Limb (tissue), 2 donors: ENCODE measurements around the gene PPP2R3B.
"Not testable (repeated sequence)": the region's sequence is repeated elsewhere in the genome, so short reads cannot be mapped to it uniquely, and the experiment has no call there.

Experiments
- DNase-seq, 2 donors: peaks; one replicate each; pipeline ENCODE4 v3.0.0-alpha.2; 2016; ENCODE audit errors: extremely low spot score in 2 of 2

PPP2R3B gene

DNA sequence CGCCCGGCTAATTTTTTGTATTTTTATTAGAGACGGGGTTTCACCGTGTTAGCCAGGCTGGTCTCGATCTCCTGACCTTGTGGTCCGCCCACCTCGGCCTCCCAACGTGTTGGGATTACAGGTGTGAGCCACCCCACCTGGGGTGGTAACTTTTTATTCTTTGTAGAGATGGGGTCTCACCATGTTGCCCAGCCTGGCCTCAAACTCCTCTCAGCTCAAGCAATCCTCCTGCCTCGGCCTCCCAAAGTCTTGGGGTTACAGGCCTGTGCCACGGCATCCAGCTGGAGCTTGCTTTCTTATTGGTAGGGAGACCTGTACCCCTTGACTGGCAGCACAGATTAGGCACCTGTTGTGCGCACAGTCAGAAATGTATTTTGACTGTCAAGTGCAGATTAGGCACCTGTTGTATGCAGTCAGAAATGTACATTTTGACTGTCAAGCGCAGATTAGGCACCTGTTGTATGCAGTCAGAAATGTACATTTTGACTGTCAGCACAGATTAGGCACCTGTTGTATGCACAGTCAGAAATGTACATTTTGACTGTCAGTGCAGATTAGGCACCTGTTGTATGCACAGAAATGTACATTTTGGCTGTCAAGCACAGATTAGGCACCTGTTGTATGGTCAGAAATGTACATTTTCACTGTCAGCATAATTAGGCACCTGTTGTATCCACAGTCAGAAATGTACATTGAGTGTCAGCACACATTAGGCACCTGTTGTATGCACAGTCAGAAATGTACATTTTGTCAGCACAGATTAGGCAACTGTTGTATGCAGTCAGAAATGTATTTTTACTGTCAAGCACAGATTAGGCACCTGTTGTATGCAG is 80.7 kb downstream of the PPP2R3B start:
- DNase-seq, result not testable (repeated sequence)

DNA sequence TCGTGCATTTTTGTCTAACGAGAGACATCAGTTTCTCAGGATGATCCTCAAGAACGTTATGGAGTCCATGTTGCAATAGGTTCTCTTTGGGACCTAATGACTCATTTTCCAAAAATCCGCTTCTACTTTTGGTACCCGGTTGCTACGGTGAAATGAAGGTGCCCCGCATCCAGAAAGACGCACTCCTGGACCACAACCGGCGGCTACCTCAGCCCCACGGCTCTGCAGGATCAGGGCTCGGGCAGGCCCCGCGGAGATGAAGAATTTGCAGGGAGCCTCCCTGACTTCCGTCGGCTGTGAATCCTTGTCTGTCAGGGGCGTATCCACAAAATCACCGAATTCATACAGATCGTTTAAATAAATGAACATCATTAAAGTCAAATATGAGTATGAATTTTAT is 83.7 kb downstream of the PPP2R3B start:
- DNase-seq, result no peak

DNA sequence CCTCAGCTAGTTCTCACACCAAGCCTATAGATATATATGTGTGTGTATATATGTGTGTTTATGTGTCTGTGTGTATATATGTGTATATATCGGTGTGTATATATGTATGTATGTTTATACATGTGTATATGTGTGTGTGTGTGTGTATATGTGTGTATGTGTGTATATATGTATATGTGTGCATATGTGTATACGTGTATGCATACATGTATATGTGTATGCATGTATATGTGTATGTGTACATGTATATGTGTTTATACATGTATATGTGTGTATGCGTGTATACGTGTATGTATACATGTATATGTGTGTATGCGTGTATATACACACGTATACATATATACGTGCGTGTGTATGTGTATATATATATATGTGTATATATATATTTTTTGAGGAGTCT is 86.4 kb downstream of the PPP2R3B start:
- no peak for DNase-seq

GRCh38 chrX:298993-299392 is 87.7 kb downstream of the PPP2R3B start:
- DNase-seq, result no peak

DNA sequence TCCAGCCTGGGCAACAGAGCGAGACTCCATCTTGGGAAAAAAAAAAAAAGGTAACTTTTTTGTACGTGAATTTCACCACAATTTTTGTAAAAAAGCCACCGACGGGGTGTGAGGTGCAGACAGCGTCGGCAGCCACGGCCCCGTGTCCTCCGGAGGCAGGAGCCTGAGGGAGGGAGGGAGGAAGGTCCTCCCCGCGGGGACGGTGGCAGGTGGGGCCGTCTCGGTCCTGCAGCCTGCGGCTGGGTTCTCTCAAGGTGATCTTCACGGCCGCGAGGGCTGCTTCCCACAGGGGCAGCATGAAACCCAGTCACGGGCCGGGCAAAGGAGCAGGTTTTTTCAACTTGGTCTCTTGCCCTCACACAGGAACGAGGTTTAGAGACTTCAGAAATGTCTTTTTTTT is 91.6 kb downstream of the PPP2R3B start:
- no peak for DNase-seq

DNA sequence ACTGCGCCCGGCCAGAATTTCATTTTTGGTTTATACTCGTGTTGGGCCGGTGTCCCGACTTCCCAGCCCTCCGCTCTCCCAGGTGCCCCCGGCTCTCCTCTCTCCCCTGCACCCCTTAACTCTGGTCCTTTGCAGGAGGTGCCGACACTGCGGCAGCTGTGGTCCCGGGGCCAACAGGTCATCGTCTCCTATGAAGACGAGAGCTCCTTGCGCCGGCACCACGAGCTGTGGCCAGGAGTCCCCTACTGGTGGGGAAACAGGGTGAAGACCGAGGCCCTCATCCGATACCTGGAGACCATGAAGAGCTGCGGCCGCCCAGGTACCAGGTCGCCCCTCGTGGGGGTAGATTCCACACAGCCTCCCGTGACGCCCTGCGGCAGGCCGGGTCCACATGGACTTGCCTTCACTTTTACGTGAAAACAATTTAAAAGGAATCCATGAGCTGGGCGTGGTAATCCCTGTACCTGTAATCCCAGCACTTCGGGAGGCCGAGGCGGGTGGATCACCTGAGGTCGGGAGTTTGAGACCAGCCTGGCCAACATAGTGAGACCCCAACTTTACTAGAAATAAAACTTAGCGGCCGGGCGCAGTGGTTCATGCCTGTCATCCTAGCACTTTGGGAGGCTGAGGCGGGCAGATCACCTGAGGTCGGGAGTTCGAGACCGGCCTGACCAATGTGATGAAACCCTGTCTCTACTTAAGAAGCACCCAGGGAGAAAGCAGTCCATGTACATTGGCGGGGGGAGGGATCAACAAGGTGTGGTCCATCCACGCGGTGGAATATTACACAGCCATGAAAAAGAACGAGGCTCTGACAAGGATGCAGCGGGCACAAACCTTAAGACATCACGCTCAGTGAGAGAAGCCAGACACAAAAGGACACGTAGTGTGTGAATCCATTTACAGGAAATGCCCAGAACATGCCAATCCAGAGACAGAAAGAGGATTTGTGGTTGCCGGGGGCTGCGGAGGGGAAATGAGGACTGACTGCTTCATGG is 93.5 kb downstream of the PPP2R3B start:
- DNase-seq, result no peak

DNA sequence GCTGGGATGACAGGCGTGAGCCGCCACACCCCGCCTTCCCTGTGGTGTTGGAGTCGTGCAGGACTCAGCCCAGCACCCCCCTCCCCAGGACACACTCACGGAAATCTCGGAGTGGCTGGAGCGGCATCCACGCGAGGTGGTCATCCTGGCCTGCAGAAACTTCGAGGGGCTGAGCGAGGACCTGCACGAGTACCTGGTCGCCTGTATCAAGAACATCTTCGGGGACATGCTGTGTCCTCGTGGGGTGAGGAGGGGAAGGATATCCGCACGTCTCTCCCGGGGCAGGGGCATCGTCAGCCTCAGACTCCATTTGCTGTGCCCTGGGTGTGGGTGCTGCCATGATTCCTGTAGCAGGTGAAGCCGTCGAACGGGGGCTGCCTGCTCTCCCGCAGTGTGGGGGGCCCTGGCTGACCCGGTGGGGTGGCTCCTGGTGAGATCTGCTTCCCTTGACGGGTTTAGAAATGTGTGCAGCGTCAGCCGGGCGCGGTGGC is 95.3 kb downstream of the PPP2R3B start:
- DNase-seq, result no peak

DNA sequence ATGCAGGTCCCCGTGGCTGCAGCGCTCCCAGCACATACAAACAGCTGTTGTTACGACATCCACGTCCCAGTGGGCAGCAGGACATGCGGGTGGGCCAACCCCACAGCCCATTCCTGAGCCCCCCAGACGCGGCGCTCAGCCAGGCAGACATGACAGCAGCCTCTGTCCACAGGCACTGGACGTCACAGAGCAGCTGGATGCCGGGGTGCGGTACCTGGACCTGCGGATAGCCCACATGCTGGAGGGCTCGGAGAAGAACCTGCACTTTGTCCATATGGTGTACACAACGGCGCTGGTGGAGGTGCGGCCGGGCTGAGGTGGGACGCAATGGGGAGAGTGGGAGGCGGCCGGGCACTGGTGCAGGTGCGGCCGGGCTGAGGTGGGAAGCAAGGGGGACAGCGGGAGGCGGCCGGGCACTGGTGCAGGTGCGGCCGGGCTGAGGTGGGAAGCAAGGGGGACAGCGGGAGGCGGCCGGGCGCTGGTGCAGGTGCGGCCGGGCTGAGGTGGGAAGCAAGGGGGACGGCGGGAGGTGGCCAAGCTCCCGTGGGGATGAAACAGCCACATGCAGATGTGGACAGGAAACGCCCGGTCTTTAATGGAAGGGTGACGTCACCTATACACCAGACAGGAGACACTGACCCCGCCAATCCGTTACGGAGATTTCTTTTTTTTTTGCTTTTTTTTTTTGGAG is 96.1 kb downstream of the PPP2R3B start:
- DNase-seq, result no peak

- no peak for DNase-seq
Measured at GRCh38 chrX:288561-288991, 98.1 kb downstream of the PPP2R3B start.

DNA sequence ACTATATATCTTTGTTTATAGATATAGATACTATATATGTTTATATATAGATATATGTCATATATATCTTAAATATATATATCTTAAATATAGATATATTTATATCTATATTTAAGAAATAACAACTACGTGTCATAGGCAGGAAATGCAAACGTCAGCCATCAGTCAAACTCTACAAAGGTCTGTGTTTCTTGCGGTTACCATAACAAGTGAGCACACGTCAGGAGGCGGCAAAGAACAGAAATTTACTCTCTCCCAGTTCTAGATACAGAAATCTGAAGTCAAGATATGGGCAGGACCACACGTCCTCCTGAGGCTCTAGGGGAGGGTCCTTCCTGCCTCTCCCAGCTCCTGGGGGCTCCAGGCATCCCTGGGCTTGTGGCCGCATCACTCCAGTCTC is 99.0 kb downstream of the PPP2R3B start:
- DNase-seq, result no peak

GRCh38 chrX:285076-285677 is 101.5 kb downstream of the PPP2R3B start:
- DNase-seq, result no peak
